Liver (tissue), 9 donors: ENCODE measurements around the gene PTPRN2. TPM values are rescaled to one million over a fixed set of nuclear protein-coding genes. Genes with fewer than 3 reads are reported as not detected.

ENCODE experiments used
- DNase-seq: peaks from one replicate; pipeline ENCODE4 v3.0.0-alpha.2; 2017; ENCODE audit warnings: low spot score
- H3K27ac ChIP-seq, 2 donors: one replicate each; pipeline ENCODE4 v1.7.0; 2013; ENCODE audit warnings: inconsistent platforms in 2 of 2, low read length in 2 of 2, control low read depth in 1 of 2, low read depth in 1 of 2, mild to moderate bottlenecking in 1 of 2
- H3K27me3 ChIP-seq, 4 donors: one replicate each; pipeline versions ENCODE4 v1.6.1 to v1.7.0; 2013; ENCODE audit warnings: low read length in 3 of 4, inconsistent platforms in 1 of 4, mild to moderate bottlenecking in 1 of 4, moderate library complexity in 1 of 4; ENCODE audit not compliant: control insufficient read depth in 4 of 4, insufficient read depth in 4 of 4
- H3K36me3 ChIP-seq, 4 donors: one replicate each; pipeline versions ENCODE4 v1.6.1 to v1.7.0; 2013; ENCODE audit warnings: low read length in 3 of 4, mild to moderate bottlenecking in 3 of 4, low read depth in 1 of 4, moderate library complexity in 1 of 4; ENCODE audit not compliant: control insufficient read depth in 4 of 4, insufficient read depth in 3 of 4
- H3K4me1 ChIP-seq, 4 donors: one replicate each; pipeline versions ENCODE4 v1.6.1 to v1.7.0; 2013; ENCODE audit warnings: low read length in 3 of 4, mild to moderate bottlenecking in 3 of 4, moderate library complexity in 1 of 4; ENCODE audit not compliant: control insufficient read depth in 4 of 4, insufficient read depth in 4 of 4
- H3K4me3 ChIP-seq, 3 donors: one replicate each; pipeline versions ENCODE4 v1.6.1 to v1.7.0; 2013; ENCODE audit warnings: low read length in 3 of 3, control low read depth in 1 of 3, low read depth in 1 of 3, mild to moderate bottlenecking in 1 of 3
- H3K9ac ChIP-seq, 2 donors: one replicate each; pipeline ENCODE4 v1.7.0; 2013; ENCODE audit warnings: low read length in 2 of 2, mild to moderate bottlenecking in 2 of 2, moderate library complexity in 2 of 2, control low read depth in 1 of 2, low read depth in 1 of 2
- H3K9me3 ChIP-seq, 4 donors: one replicate each; pipeline versions ENCODE4 v1.6.1 to v1.7.0; 2013; ENCODE audit warnings: low read length in 3 of 4; ENCODE audit not compliant: control insufficient read depth in 4 of 4
- CTCF ChIP-seq: fragments of 150-350 bp; IDR thresholded peaks from 2 replicates; pipeline ENCODE4 v1.5.1; 2017; ENCODE audit warnings: improper control_type of control experiment, low read depth, low read length; ENCODE audit not compliant: missing input control
- EGR1 ChIP-seq, 2 donors: IDR thresholded peaks; 2 replicates each; pipeline ENCODE4 v1.6.1; 2016 to 2018; ENCODE audit warnings: antibody characterized with exemption in 2 of 2, low read depth in 2 of 2
- FOXA1 ChIP-seq: IDR thresholded peaks from 2 replicates; pipeline ENCODE4 v1.6.1; 2016; ENCODE audit warnings: antibody characterized with exemption
- FOXA2 ChIP-seq: IDR thresholded peaks from 2 replicates; pipeline ENCODE4 v1.6.1; 2016; ENCODE audit warnings: antibody characterized with exemption
- GABPA ChIP-seq, 2 donors: IDR thresholded peaks in 1 of 2; conservative IDR thresholded peaks in 1 of 2; 2 replicates each; pipeline ENCODE4 v1.6.1; 2016; ENCODE audit warnings: antibody characterized with exemption in 2 of 2, mild to moderate bottlenecking in 1 of 2, moderate library complexity in 1 of 2
- HNF4A ChIP-seq, 2 donors: conservative IDR thresholded peaks; 2 replicates each; pipeline ENCODE4 v1.6.1; 2016; ENCODE audit warnings: antibody characterized with exemption in 2 of 2, mild to moderate bottlenecking in 2 of 2
- HNF4G ChIP-seq: IDR thresholded peaks from 2 replicates; pipeline ENCODE4 v1.6.1; 2016; ENCODE audit warnings: antibody characterized with exemption
- JUND ChIP-seq, 2 donors: IDR thresholded peaks; 2 replicates each; pipeline ENCODE4 v1.6.1; 2016; ENCODE audit warnings: antibody characterized with exemption in 2 of 2
- RAD21 ChIP-seq, 2 donors: IDR thresholded peaks; 2 replicates each; pipeline ENCODE4 v1.6.1; 2016; ENCODE audit warnings: antibody characterized with exemption in 2 of 2, mild to moderate bottlenecking in 2 of 2
- REST ChIP-seq: IDR thresholded peaks from 2 replicates; pipeline ENCODE4 v1.6.1; 2016; ENCODE audit warnings: antibody characterized with exemption, mild to moderate bottlenecking
- RXRA ChIP-seq, 2 donors: IDR thresholded peaks; 2 replicates each; pipeline ENCODE4 v1.6.1; 2017 to 2018; ENCODE audit warnings: antibody characterized with exemption in 2 of 2, mild to moderate bottlenecking in 1 of 2
- SP1 ChIP-seq: IDR thresholded peaks from 2 replicates; pipeline ENCODE4 v1.6.1; 2018; ENCODE audit warnings: antibody characterized with exemption, mild to moderate bottlenecking
- TAF1 ChIP-seq: conservative IDR thresholded peaks from 2 replicates; pipeline ENCODE4 v1.6.1; 2016; ENCODE audit warnings: antibody characterized with exemption, mild to moderate bottlenecking
- WGBS: extraction: QIAGEN DNeasy Blood & Tissue Kit; methylation state at CpG from one replicate; pipeline ENCODE4 v1.1.7; 2013; 5-methylcytosine and 5-hydroxymethylcytosine counted together
- polyA plus RNA-seq, 2 donors: library from polyadenylated mRNA; stranded (reverse) in 1 of 2; unstranded in 1 of 2; fragments of 200-250 nt in 1 of 2; fragments of >200 nt in 1 of 2; fragmentation: Nextera tagmentation in 1 of 2; extraction: Ambion mirVana in 1 of 2; gene quantifications; one replicate each; pipeline versions ENCODE4 v1.2.1 to v1.2.3, GENCODE V29; 2013 to 2015
- total RNA-seq, 2 donors: library from RNA; depleted of rRNA; stranded (reverse); fragments of >200 nt; gene quantifications; one replicate each; pipeline ENCODE4 v1.2.3, GENCODE V29; 2014
- donor health status: healthy.
- donor health status: healthy.
- donor health status: healthy.
- donor health status: healthy.
- donor health status: healthy.

PTPRN2 gene
- total and polyA plus RNA-seq, 4 donors, result 0.75 to 1.9 (median 1.1) TPM

- Histone ChIP-seq H3K27ac (no peak overlapping the region), H3K36me3 (no peaks in the 10 kb centered on the region), H3K4me3 (no peak overlapping the region), H3K4me1 (no peaks in the 10 kb centered on the region), H3K9ac (no peak overlapping the region), H3K9me3 (no peaks in the 10 kb centered on the region), H3K27me3 (peaks cover 0 to 8% (median 2%) of the 10 kb centered on the region in 4 donors)
- WGBS, result 85% methylated on average over 34 of the region's 34 CpGs
- no peak for DNase-seq
- TF ChIP-seq TAF1 (no peak), GABPA (IDR thresholded peaks at IDR 0.05 in 1 of 2, conservative IDR thresholded peaks at IDR 0.05 in 1 of 2) (no peak), HNF4G (no peak), FOXA1 (no peak), RAD21 (IDR thresholded peaks at IDR 0.05) (no peak), CTCF (no peak), RXRA (IDR thresholded peaks at IDR 0.05) (no peak)
Observed at GRCh38 chr7:157587805-157588560, 999.6 kb downstream of the PTPRN2 start.

- TF ChIP-seq CTCF, result no peak
- no peak for TF ChIP-seq JUND (IDR thresholded peaks at IDR 0.05)
- TF ChIP-seq RAD21 (IDR thresholded peaks at IDR 0.05), result no peak
- no peak for TF ChIP-seq REST
- no peak for TF ChIP-seq HNF4G
- no peak for TF ChIP-seq SP1
- no peak for TF ChIP-seq HNF4A (conservative IDR thresholded peaks at IDR 0.05)
- TF ChIP-seq FOXA2, result no peak
- no peak for TF ChIP-seq RXRA (IDR thresholded peaks at IDR 0.05)
- TF ChIP-seq FOXA1, result no peak
- no peak for TF ChIP-seq EGR1 (IDR thresholded peaks at IDR 0.05; ENCODE audit: low read depth in 2 of 2)
- Histone ChIP-seq H3K9ac (no peak overlapping the region), H3K9me3 (no peaks in the 10 kb centered on the region), H3K36me3 (no peaks in the 10 kb centered on the region), H3K4me3 (no peak overlapping the region), H3K27me3 (peaks cover 0 to 8% (median 2%) of the 10 kb centered on the region in 4 donors), H3K4me1 (no peaks in the 10 kb centered on the region), H3K27ac (no peak overlapping the region)
- no peak for DNase-seq
- 87% methylated on average over 12 of the region's 12 CpGs for WGBS
Observed at GRCh38 chr7:157587051-157587804, 1000.4 kb downstream of the PTPRN2 start.
